GM23248 (cell line): ENCODE results near the gene HHATL.

Experiments
- EZH2 ChIP-seq: fragments of 200-600 bp; sonication (generic); IDR thresholded peaks from 2 replicates; pipeline ENCODE4 v1.6.1; 2018; ENCODE audit warnings: antibody characterized with exemption, mild to moderate bottlenecking; ENCODE audit not compliant: insufficient read depth, poor library complexity, severe bottlenecking
- EZH2phosphoT487 ChIP-seq: fragments of 200-600 bp; sonication (generic); IDR thresholded peaks from 2 replicates; pipeline ENCODE4 v1.6.1; 2018; ENCODE audit warnings: antibody characterized with exemption, moderate library complexity, mild to moderate bottlenecking, low read depth; ENCODE audit not compliant: insufficient read depth

- TF ChIP-seq EZH2, result no peak
- no peak for TF ChIP-seq EZH2phosphoT487
Observed at GRCh38 chr3:42710323-42711021, 7.9 kb upstream of the HHATL start.
